ENCODE results near the gene NCKAP5L.

The NCKAP5L gene

DNA sequence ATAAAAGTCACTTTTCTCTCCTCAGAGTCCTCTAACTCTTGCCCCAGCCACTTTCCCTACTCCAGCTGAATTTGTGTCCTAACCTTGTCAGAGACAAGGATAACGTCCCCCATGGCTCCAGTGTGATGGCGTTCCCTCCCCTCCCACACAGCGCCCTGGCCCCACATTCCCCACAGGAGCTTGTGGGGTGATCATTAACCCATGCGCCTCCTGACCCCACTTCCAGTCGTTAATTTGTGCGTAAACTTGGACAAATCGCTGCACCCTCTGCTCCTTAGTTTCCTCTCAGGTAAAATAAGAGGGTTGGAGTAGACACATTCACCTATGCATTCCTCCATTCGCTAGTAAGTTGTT is 37.5 kb upstream of the NCKAP5L start:
- H4K20me1 ChIP-seq (ENCODE audit: insufficient read depth, low read length, poor library complexity, severe bottlenecking), result no peaks in the 10 kb centered on the region
- no peak for TF ChIP-seq CTCF (conservative IDR thresholded peaks at IDR 0.05; ENCODE audit: low read length)
- H3K79me2 ChIP-seq (ENCODE audit: insufficient read depth, low read length), result no peaks in the 10 kb centered on the region
- H3K27me3 ChIP-seq (ENCODE audit: insufficient read depth, low read length, poor library complexity, severe bottlenecking), result no peaks in the 10 kb centered on the region
- no peaks in the 10 kb centered on the region for H3F3A ChIP-seq (ENCODE audit: low read depth)
- H3K4me3 ChIP-seq (ENCODE audit: low read length, poor library complexity, severe bottlenecking), result no peak overlapping the region
- H3K36me3 ChIP-seq (ENCODE audit: insufficient read depth, low read length), result no peaks in the 10 kb centered on the region
- H3K9me3 ChIP-seq (ENCODE audit: insufficient read depth, low read depth, low read length), result no peaks in the 10 kb centered on the region
- H3K9ac ChIP-seq (ENCODE audit: low read depth, low read length, poor library complexity, severe bottlenecking), result no peak overlapping the region
- H3K4me1 ChIP-seq (ENCODE audit: insufficient read depth, low read length, poor library complexity, severe bottlenecking), result no peaks in the 10 kb centered on the region
- H3K9me2 ChIP-seq (replicated peaks; ENCODE audit: low read depth, low read length), result no peaks in the 10 kb centered on the region
- no peak overlapping the region for H3K4me2 ChIP-seq (ENCODE audit: low read depth, low read length, poor library complexity, severe bottlenecking)
- no peak overlapping the region for H2AFZ ChIP-seq (ENCODE audit: low read length)

- no peaks in the 10 kb centered on the region for H3K4me1 ChIP-seq (ENCODE audit: insufficient read depth, low read length, poor library complexity, severe bottlenecking)
- H3K4me3 ChIP-seq (ENCODE audit: low read length, poor library complexity, severe bottlenecking), result no peak overlapping the region
- H3K27me3 ChIP-seq (ENCODE audit: insufficient read depth, low read length, poor library complexity, severe bottlenecking), result no peaks in the 10 kb centered on the region
- H3K9me2 ChIP-seq (replicated peaks; ENCODE audit: low read depth, low read length), result no peaks in the 10 kb centered on the region
- H4K20me1 ChIP-seq (ENCODE audit: insufficient read depth, low read length, poor library complexity, severe bottlenecking), result no peaks in the 10 kb centered on the region
- no peak for TF ChIP-seq CTCF (conservative IDR thresholded peaks at IDR 0.05; ENCODE audit: low read length)
- TF ChIP-seq EZH2phosphoT487 (IDR thresholded peaks at IDR 0.05; ENCODE audit: borderline replicate concordance), result no peak
- no peak overlapping the region for H3K4me2 ChIP-seq (ENCODE audit: low read depth, low read length, poor library complexity, severe bottlenecking)
- no peaks in the 10 kb centered on the region for H3K79me2 ChIP-seq (ENCODE audit: insufficient read depth, low read length)
- no peak overlapping the region for H3K9ac ChIP-seq (ENCODE audit: low read depth, low read length, poor library complexity, severe bottlenecking)
- no peaks in the 10 kb centered on the region for H3K9me3 ChIP-seq (ENCODE audit: insufficient read depth, low read depth, low read length)
- no peak overlapping the region for H2AFZ ChIP-seq (ENCODE audit: low read length)
- H3K36me3 ChIP-seq (ENCODE audit: insufficient read depth, low read length), result no peaks in the 10 kb centered on the region
- no peaks in the 10 kb centered on the region for H3F3A ChIP-seq (ENCODE audit: low read depth)
Observed at GRCh38 chr12:49865109-49865781, 37.0 kb upstream of the NCKAP5L start.

DNA sequence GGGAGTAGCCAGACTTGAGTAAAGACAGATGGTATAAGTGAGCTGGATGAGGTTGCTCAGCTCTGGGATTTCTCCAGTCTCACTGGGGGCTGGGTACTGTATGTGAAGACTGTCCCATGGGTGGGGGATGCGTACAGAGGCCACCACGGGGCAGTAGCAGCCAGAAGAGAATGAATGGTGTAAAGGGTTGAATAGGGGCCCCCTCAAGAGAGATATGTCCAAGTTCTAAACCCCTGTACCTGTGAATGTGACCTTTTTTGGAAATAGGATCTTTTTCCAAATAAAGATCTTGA is 36.5 kb upstream of the NCKAP5L start:
- no peak overlapping the region for H3K4me3 ChIP-seq (ENCODE audit: low read length, poor library complexity, severe bottlenecking)
- H3K36me3 ChIP-seq (ENCODE audit: insufficient read depth, low read length), result no peaks in the 10 kb centered on the region
- H3K27me3 ChIP-seq (ENCODE audit: insufficient read depth, low read length, poor library complexity, severe bottlenecking), result no peaks in the 10 kb centered on the region
- no peaks in the 10 kb centered on the region for H3F3A ChIP-seq (ENCODE audit: low read depth)
- H3K9me2 ChIP-seq (replicated peaks; ENCODE audit: low read depth, low read length), result no peaks in the 10 kb centered on the region
- H3K9me3 ChIP-seq (ENCODE audit: insufficient read depth, low read depth, low read length), result no peaks in the 10 kb centered on the region
- H2AFZ ChIP-seq (ENCODE audit: low read length), result no peak overlapping the region
- H4K20me1 ChIP-seq (ENCODE audit: insufficient read depth, low read length, poor library complexity, severe bottlenecking), result no peaks in the 10 kb centered on the region
- TF ChIP-seq EZH2phosphoT487 (IDR thresholded peaks at IDR 0.05; ENCODE audit: borderline replicate concordance) (no peak), CTCF (conservative IDR thresholded peaks at IDR 0.05; ENCODE audit: low read length) (no peak)
- H3K4me1 ChIP-seq (ENCODE audit: insufficient read depth, low read length, poor library complexity, severe bottlenecking), result no peaks in the 10 kb centered on the region
- H3K9ac ChIP-seq (ENCODE audit: low read depth, low read length, poor library complexity, severe bottlenecking), result no peak overlapping the region
- no peaks in the 10 kb centered on the region for H3K79me2 ChIP-seq (ENCODE audit: insufficient read depth, low read length)
- no peak overlapping the region for H3K4me2 ChIP-seq (ENCODE audit: low read depth, low read length, poor library complexity, severe bottlenecking)
